Lower leg skin (tissue), 3 donors: ENCODE measurements around the gene NKAIN2.

Source experiments
- CTCF ChIP-seq, 3 donors: fragments of 450-650 bp; IDR thresholded peaks; one replicate each; pipeline ENCODE4 v1.5.1; 2016; ENCODE audit warnings: antibody characterized with exemption in 3 of 3, mild to moderate bottlenecking in 3 of 3, moderate library complexity in 2 of 3
- POLR2A ChIP-seq, 2 donors: fragments of 450-650 bp; IDR thresholded peaks; one replicate each; pipeline ENCODE4 v1.6.1; 2016 to 2017; ENCODE audit warnings: antibody characterized with exemption in 2 of 2, mild to moderate bottlenecking in 1 of 2, moderate library complexity in 1 of 2

GRCh38 chr6:124535746-124536145 lies 732.1 kb downstream of the NKAIN2 start:
- TF ChIP-seq CTCF (IDR thresholded peaks at IDR 0.05) (no peak), POLR2A (IDR thresholded peaks at IDR 0.05) (no peak)
